Left kidney (tissue), 2 donors: ENCODE data around the gene SLC27A3. TPM values are rescaled to one million over a fixed set of nuclear protein-coding genes. Genes with fewer than 3 reads are reported as not detected.

Source experiments
- DNase-seq: peaks from one replicate; pipeline ENCODE4 v3.0.0-alpha.2; 2013
- polyA plus RNA-seq: library from polyadenylated mRNA; unstranded; fragments of 120-200 nt; gene quantifications from one replicate; pipeline ENCODE4 v1.2.1, GENCODE V29; 2013; ENCODE audit not compliant: insufficient read length

The SLC27A3 gene
- polyA plus RNA-seq, 1 donor, result 40.7 TPM

GRCh38 chr1:153796786-153797659 lies 21.8 kb downstream of the SLC27A3 start:
- DNase-seq, result peak; percentile 67

- DNase-seq, result no peak
These were observed 23.2 kb downstream of the SLC27A3 start for GRCh38 chr1:153798468-153798780.

GRCh38 chr1:153799016-153799415 lies 23.8 kb downstream of the SLC27A3 start:
- DNase-seq, result no peak

GRCh38 chr1:153799566-153800465 lies 24.6 kb downstream of the SLC27A3 start:
- DNase-seq, result no peak

- DNase-seq, result no peak
These were observed 25.3 kb downstream of the SLC27A3 start for GRCh38 chr1:153800516-153800915.

- DNase-seq, result no peak
These were observed 25.9 kb downstream of the SLC27A3 start for GRCh38 chr1:153801028-153801625.

- no peak for DNase-seq
These were observed 26.8 kb downstream of the SLC27A3 start for GRCh38 chr1:153801786-153802697.

- no peak for DNase-seq
These were observed 28.4 kb downstream of the SLC27A3 start for GRCh38 chr1:153803470-153804056.

- DNase-seq, result no peak
These were observed 28.9 kb downstream of the SLC27A3 start for GRCh38 chr1:153804112-153804511.

- DNase-seq, result no peak
These were observed 30.0 kb downstream of the SLC27A3 start for GRCh38 chr1:153805042-153805745.

- no peak for DNase-seq
These were observed 30.9 kb downstream of the SLC27A3 start for GRCh38 chr1:153805886-153806719.

- no peak for DNase-seq
These were observed 41.2 kb downstream of the SLC27A3 start for GRCh38 chr1:153816283-153816889.

GRCh38 chr1:153818876-153819275 lies 43.7 kb downstream of the SLC27A3 start:
- DNase-seq, result no peak

GRCh38 chr1:153827168-153827964 lies 52.2 kb downstream of the SLC27A3 start:
- no peak for DNase-seq
